HepG2 (cell line): ENCODE results near the gene INPP1. TPM values are rescaled to one million over a fixed set of nuclear protein-coding genes. Genes with fewer than 3 reads are reported as not detected.

Experiments
- CEBPB ChIP-seq: IDR thresholded peaks from 2 replicates; pipeline ENCODE4 v1.6.1; 2011; ENCODE audit warnings: low read depth, low read length, improper control_type of control experiment, borderline replicate concordance
- EZH2 ChIP-seq: conservative IDR thresholded peaks from 2 replicates; pipeline ENCODE4 v1.6.1; 2012; ENCODE audit warnings: mild to moderate bottlenecking, low read depth, low read length, moderate library complexity
- FOXM1 ChIP-seq: sonication (generic); formaldehyde crosslinking; IDR thresholded peaks from 2 replicates; pipeline ENCODE4 v1.5.0; 2020; ENCODE audit warnings: missing genetic modification reagents
- GATA4 ChIP-seq: sonication (generic); IDR thresholded peaks from 2 replicates; pipeline ENCODE4 v1.6.1; 2016; ENCODE audit warnings: antibody characterized with exemption, low read depth, borderline replicate concordance
- GTF2F1 ChIP-seq: fragments of 150-350 bp; IDR thresholded peaks from 2 replicates; pipeline ENCODE4 v1.6.1; 2014; ENCODE audit warnings: low read length
- LBX2 ChIP-seq: sonication (generic); formaldehyde crosslinking; IDR thresholded peaks from 2 replicates; pipeline ENCODE4 v1.5.0; 2020; ENCODE audit warnings: missing genetic modification reagents, mild to moderate bottlenecking, borderline replicate concordance
- MIXL1 ChIP-seq: IDR thresholded peaks from 2 replicates; pipeline ENCODE4 v1.6.1; 2016
- MTA1 ChIP-seq: sonication (generic); formaldehyde crosslinking; IDR thresholded peaks from 2 replicates; pipeline ENCODE4 v1.4.0; 2020; ENCODE audit warnings: missing genetic modification reagents, mild to moderate bottlenecking, borderline replicate concordance
- MYNN ChIP-seq: sonication (generic); formaldehyde crosslinking; IDR thresholded peaks from 2 replicates; pipeline ENCODE4 v1.4.0; 2020; ENCODE audit warnings: mild to moderate bottlenecking, low read depth, missing genetic modification reagents
- NFATC3 ChIP-seq: sonication (generic); formaldehyde crosslinking; IDR thresholded peaks from 2 replicates; pipeline ENCODE4 v1.5.1; 2020; ENCODE audit warnings: mild to moderate bottlenecking, missing genetic modification reagents
- PAX8 ChIP-seq: sonication (generic); formaldehyde crosslinking; IDR thresholded peaks from 2 replicates; pipeline ENCODE4 v1.8.0; 2022; ENCODE audit warnings: mild to moderate bottlenecking, missing genetic modification reagents, borderline replicate concordance
- RARG ChIP-seq: sonication (generic); formaldehyde crosslinking; IDR thresholded peaks from 2 replicates; pipeline ENCODE4 v1.4.0; 2020; ENCODE audit warnings: low read depth, mild to moderate bottlenecking, missing genetic modification reagents
- SSRP1 ChIP-seq: IDR thresholded peaks from 2 replicates; pipeline ENCODE4 v1.6.1; 2016; ENCODE audit warnings: control low read depth
- TBX3 ChIP-seq: fragments of 450-650 bp; IDR thresholded peaks from 2 replicates; pipeline ENCODE4 v1.6.1; 2017; ENCODE audit warnings: antibody characterized with exemption, mild to moderate bottlenecking, inconsistent platforms, borderline replicate concordance
- TEAD3 ChIP-seq: optimal IDR thresholded peaks from 2 replicates; pipeline ENCODE3; 2016; ENCODE audit warnings: borderline replicate concordance
- TMF1 ChIP-seq: sonication (generic); formaldehyde crosslinking; IDR thresholded peaks from 2 replicates; pipeline ENCODE4 v1.8.1; 2022; ENCODE audit warnings: low read depth, missing genetic modification reagents
- WIZ ChIP-seq: sonication (generic); formaldehyde crosslinking; IDR thresholded peaks from 2 replicates; pipeline ENCODE4 v1.5.1; 2020; ENCODE audit warnings: mild to moderate bottlenecking, missing genetic modification reagents
- ZBTB7A ChIP-seq: sonication (generic); formaldehyde crosslinking; IDR thresholded peaks from 2 replicates; pipeline ENCODE4 v1.8.0; 2022; ENCODE audit warnings: mild to moderate bottlenecking, missing genetic modification reagents
- ZNF101 ChIP-seq: sonication (generic); formaldehyde crosslinking; IDR thresholded peaks from 2 replicates; pipeline ENCODE4 v1.4.0; 2020; ENCODE audit warnings: mild to moderate bottlenecking, low read depth, missing genetic modification reagents, borderline replicate concordance
- ZNF138 ChIP-seq: sonication (generic); formaldehyde crosslinking; IDR thresholded peaks from 2 replicates; pipeline ENCODE4 v1.5.0; 2020; ENCODE audit warnings: mild to moderate bottlenecking, low read depth, missing genetic modification reagents
- ZNF205 ChIP-seq: IDR thresholded peaks from 2 replicates; pipeline ENCODE4 v1.6.1; 2018; ENCODE audit warnings: missing biosample characterization, missing genetic modification reagents
- ZNF3 ChIP-seq: IDR thresholded peaks from 2 replicates; pipeline ENCODE4 v1.7.0; 2017; ENCODE audit warnings: inconsistent platforms
- ZNF644 ChIP-seq: IDR thresholded peaks from 2 replicates; pipeline ENCODE4 v1.6.1; 2016; ENCODE audit warnings: low read depth
- ZNF749 ChIP-seq: sonication (generic); formaldehyde crosslinking; IDR thresholded peaks from 2 replicates; pipeline ENCODE4 v1.8.0; 2022; ENCODE audit warnings: mild to moderate bottlenecking, missing genetic modification reagents, moderate library complexity, borderline replicate concordance
- ZNF879 ChIP-seq: sonication (generic); formaldehyde crosslinking; IDR thresholded peaks from 2 replicates; pipeline ENCODE4 v1.8.1; 2023; ENCODE audit warnings: missing genetic modification reagents
- ZXDC ChIP-seq: sonication (generic); formaldehyde crosslinking; IDR thresholded peaks from 2 replicates; pipeline ENCODE4 v1.5.0; 2020; ENCODE audit warnings: mild to moderate bottlenecking, missing genetic modification reagents
- polyA plus RNA-seq, 8 experiments: library from polyadenylated mRNA; depleted of rRNA in 3 of 8; stranded (reverse) in 7 of 8; unstranded in 1 of 8; fragments of >200 nt; fragmentation: Illumina TruSeq in 4 of 8; extraction: Trizol in 4 of 8; gene quantifications; 2 replicates each; pipeline versions ENCODE4 v1.2.1 to v1.2.3, GENCODE V29; 2011 to 2016; ENCODE audit warnings: low read depth in 4 of 8, missing spikeins in 1 of 8, mixed read lengths in 1 of 8; ENCODE audit not compliant: insufficient read depth in 1 of 8
- total RNA-seq, 5 experiments: library from RNA; depleted of rRNA; stranded (reverse); fragments of >200 nt; fragmentation: Illumina TruSeq; extraction: Trizol; gene quantifications; 2 replicates each; pipeline ENCODE4 v1.2.3, GENCODE V29; 2016; ENCODE audit warnings: low read depth in 1 of 5
- TF ChIP-seq, protein P1 (sequence below): sonication (generic); formaldehyde crosslinking; IDR thresholded peaks from 2 replicates; pipeline ENCODE4 v1.8.0; 2022; ENCODE audit warnings: missing genetic modification reagents, low read depth, mild to moderate bottlenecking, borderline replicate concordance
- TF ChIP-seq, protein P2 (sequence below): IDR thresholded peaks from 2 replicates; pipeline ENCODE4 v1.6.1; 2016; ENCODE audit warnings: missing compliant biosample characterization, missing genetic modification reagents, borderline replicate concordance

INPP1 gene
- total and polyA plus RNA-seq, 2 of the 13 experiments (the other 11 are each of a cell fraction or from before 2014, with no cell fraction given) = 10.0 to 13.3 TPM

GRCh38 chr2:190343536-190344275 lies at the start of gene INPP1 (continued):
- TF ChIP-seq SSRP1 (CRISPR knock-in tag) (0 out of 2 replicates have a peak, but pooled peaks have one; percentile 41), ZNF101 (peak; percentile 95), GTF2F1 (no peak), ZBTB7A (peak; percentile 81), EZH2 (no peak), GATA4 (no peak), ZNF879 (0 out of 2 replicates have a peak, but pooled peaks have one; percentile 36), ZNF644 (no peak), CEBPB (no peak), RARG (CRISPR knock-in tag) (no peak; the same call in 1 of the 2 replicates), WIZ (CRISPR knock-in tag) (peak; percentile 46; the same call in 1 of the 2 replicates), MTA1 (CRISPR knock-in tag) (peak; percentile 91), MYNN (CRISPR knock-in tag) (no peak), TEAD3 (CRISPR knock-in tag) (peak; percentile 15), TBX3 (no peak), ZNF205 (CRISPR knock-in tag) (peak; percentile 68; the same call in 1 of the 2 replicates), ZNF138 (CRISPR knock-in tag) (0 out of 2 replicates have a peak, but pooled peaks have one; percentile 79), ZNF749 (CRISPR knock-in tag) (peak; percentile 96), FOXM1 (no peak), ZNF3 (CRISPR knock-in tag) (no peak), ZXDC (peak; percentile 90), TMF1 (CRISPR knock-in tag) (peak; percentile 80; the same call in 1 of the 2 replicates), MIXL1 (CRISPR knock-in tag) (no peak), LBX2 (CRISPR knock-in tag) (peak; percentile 95; the same call in 1 of the 2 replicates), PAX8 (peak; percentile 97; the same call in 1 of the 2 replicates), NFATC3 (CRISPR knock-in tag) (0 out of 2 replicates have a peak, but pooled peaks have one; percentile 39)
- TF ChIP-seq, protein P1, sequence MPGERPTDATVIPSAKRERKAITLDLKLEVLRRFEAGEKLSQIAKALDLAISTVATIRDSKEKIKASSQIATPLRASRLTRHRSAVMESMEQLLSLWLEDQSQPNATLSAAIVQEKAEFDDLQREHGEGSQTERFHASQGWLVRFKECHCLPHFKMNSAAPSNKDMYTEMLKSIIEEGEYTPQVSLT (CRISPR knock-in tag) = no peak
- TF ChIP-seq, protein P2, sequence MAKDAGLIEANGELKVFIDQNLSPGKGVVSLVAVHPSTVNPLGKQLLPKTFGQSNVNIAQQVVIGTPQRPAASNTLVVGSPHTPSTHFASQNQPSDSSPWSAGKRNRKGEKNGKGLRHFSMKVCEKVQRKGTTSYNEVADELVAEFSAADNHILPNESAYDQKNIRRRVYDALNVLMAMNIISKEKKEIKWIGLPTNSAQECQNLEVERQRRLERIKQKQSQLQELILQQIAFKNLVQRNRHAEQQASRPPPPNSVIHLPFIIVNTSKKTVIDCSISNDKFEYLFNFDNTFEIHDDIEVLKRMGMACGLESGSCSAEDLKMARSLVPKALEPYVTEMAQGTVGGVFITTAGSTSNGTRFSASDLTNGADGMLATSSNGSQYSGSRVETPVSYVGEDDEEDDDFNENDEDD (CRISPR knock-in tag) = peak; percentile 93
